HUES48 (cell line): Measurements from ENCODE around the gene RAE1.
"Not testable (repeated sequence)": the region's sequence is repeated elsewhere in the genome, so short reads cannot be mapped to it uniquely, and the experiment has no call there.

ENCODE experiments used
- H3K27ac ChIP-seq: one replicate; pipeline ENCODE4 v1.7.0; 2013; ENCODE audit warnings: low read depth, low read length, inconsistent platforms
- H3K27me3 ChIP-seq: 2 replicates; pipeline ENCODE4 v1.6.1; 2013; ENCODE audit warnings: mild to moderate bottlenecking, low read length; ENCODE audit not compliant: control insufficient read depth, insufficient read depth
- H3K36me3 ChIP-seq: 2 replicates; pipeline ENCODE4 v1.6.1; 2013; ENCODE audit warnings: low read length; ENCODE audit not compliant: control insufficient read depth, insufficient read depth
- H3K4me1 ChIP-seq: 2 replicates; pipeline ENCODE4 v1.6.1; 2013; ENCODE audit warnings: mild to moderate bottlenecking, low read length; ENCODE audit not compliant: control insufficient read depth, insufficient read depth
- H3K4me3 ChIP-seq: 2 replicates; pipeline ENCODE4 v1.5.1; 2013; ENCODE audit warnings: mild to moderate bottlenecking, low read depth, low read length
- H3K9ac ChIP-seq: 2 replicates; pipeline ENCODE4 v1.6.1; 2013; ENCODE audit warnings: mild to moderate bottlenecking, low read depth, low read length, moderate library complexity
- H3K9me3 ChIP-seq: 2 replicates; pipeline ENCODE4 v1.6.1; 2013; ENCODE audit warnings: low read length; ENCODE audit not compliant: control insufficient read depth, insufficient read depth

The RAE1 gene

DNA sequence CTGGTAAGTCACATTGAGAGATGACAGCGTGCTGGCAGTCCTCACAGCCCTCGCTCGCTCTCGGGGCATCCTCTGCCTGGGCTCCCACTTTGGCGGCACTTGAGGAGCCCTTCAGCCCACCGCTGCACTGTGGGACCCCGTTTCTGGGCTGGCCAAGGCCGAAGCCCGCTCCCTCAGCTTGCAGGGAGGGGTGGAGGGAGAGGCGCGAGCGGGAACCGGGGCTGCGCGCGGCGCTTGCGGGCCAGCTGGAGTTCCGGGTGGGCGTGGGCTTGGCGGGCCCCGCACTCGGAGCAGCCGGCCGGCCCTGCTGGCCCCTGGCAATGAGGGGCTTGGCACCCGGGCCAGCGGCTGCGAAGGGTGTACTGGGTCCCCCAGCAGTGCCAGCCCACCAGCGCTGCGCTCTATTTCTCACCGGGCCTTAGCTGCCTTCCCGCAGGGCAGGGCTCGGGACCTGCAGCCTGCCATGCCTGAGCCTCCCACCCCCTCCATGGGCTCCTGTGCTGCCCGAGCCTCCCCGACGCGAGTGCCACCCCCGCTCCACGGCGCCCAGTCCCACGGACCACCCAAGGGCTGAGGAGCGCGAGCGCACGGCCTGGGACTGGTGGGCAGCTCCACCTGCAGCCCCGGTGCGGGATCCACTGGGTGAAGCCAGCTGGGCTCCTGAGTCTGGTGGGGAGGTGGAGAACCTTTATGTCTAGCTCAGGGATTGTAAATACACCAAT is 2.7 kb upstream of the RAE1 start:
- not testable (repeated sequence) for H3K27me3 ChIP-seq, H3K36me3 ChIP-seq, H3K4me1 ChIP-seq, H3K27ac ChIP-seq, H3K9ac ChIP-seq, H3K9me3 ChIP-seq, H3K4me3 ChIP-seq

DNA sequence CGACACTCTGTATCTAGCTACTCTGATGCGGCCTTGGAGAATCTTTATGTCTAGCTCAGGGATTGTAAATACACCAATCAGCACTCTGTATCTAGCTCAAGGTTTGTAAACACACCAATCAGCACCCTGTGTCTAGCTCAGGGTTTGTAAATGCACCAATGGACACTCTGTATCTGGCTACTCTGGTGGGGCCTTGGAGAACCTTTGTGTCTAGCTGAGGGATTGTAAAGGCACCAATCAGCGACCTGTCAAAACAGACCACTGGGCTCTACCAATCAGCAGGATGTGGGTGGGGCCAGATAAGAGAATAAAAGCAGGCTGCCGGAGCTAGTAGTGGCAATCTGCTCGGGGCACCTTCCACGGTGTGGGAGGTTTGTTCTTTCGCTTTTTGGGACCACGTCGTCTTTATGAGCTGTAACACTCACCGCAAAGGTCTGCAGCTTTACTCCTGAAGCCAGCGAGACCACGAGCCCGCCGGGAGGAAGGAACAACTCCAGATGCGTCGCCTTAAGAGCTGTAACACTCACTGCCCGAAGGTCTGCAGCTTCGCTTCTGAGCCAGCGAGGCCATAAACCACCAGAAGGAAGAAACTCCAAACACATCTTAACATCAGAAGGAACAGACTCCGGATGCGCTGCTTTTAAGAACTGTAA is 2.0 kb upstream of the RAE1 start:
- not testable (repeated sequence) for H3K9me3 ChIP-seq

DNA sequence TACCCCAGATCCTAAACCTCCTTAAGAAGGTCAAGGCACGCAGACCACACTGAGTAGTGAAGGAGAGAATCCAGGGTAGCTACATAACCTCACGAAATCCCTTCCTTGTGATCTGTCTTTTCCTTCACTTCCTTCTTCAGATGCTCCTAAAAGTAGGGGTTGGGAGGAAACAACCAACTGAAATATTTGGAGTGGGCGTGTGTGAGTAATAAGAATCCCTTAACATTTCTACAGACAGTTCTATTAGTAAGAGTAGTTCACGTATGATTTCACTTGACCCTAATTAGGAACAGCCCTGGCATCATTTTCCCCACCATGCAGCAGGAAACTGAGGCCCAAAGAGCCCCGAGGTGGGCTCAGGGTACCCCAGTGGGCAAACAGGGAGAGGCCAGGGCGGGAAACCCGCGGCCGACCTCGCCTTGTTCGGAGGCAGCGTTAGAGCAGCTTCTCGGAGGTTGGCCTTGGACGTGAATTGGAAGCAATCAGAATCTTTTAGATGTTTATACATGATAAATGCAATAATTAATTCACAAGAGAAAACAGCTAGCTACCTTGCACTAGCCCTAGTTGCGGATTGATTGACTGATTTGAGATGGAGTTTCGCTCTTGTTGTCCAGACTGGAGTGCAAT is 859 bp upstream of the RAE1 start:
- no peaks in the 10 kb centered on the region for H3K9me3 ChIP-seq
- H3K27ac ChIP-seq, result no peak overlapping the region
- no peaks in the 10 kb centered on the region; the same call in none of the 2 replicates for H3K4me1 ChIP-seq
- no peaks in the 10 kb centered on the region for H3K27me3 ChIP-seq
- no peak overlapping the region for H3K4me3 ChIP-seq
- no peak overlapping the region for H3K9ac ChIP-seq
- no peaks in the 10 kb centered on the region; the same call in none of the 2 replicates for H3K36me3 ChIP-seq

More for the DNA sequence above, 2.0 kb upstream of the RAE1 start:
- not testable (repeated sequence) for H3K4me1 ChIP-seq, H3K36me3 ChIP-seq, H3K27ac ChIP-seq, H3K9ac ChIP-seq, H3K4me3 ChIP-seq, H3K27me3 ChIP-seq

DNA sequence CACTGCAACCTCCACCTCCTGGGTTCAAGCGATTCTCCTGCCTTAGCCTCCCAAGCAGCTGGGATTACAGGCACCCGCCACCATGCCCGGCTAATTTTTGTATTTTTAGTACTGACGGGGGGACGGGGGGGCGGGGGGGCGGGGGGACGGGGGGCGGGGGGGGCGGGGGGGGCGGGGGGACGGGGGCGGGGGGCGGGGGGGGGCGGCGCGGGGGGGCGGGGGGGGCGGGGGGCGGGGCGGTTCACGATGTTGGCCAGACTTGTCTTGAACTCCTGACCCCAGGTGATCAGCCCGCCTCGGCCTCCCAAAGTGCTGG is 371 bp upstream of the RAE1 start:
- peak overlapping the region; percentile 83 for H3K4me3 ChIP-seq
- not testable (repeated sequence) for H3K36me3 ChIP-seq, H3K27me3 ChIP-seq, H3K4me1 ChIP-seq, H3K9me3 ChIP-seq
- peak overlapping the region; percentile 93 for H3K9ac ChIP-seq
- H3K27ac ChIP-seq, result peak overlapping the region; percentile 79

DNA sequence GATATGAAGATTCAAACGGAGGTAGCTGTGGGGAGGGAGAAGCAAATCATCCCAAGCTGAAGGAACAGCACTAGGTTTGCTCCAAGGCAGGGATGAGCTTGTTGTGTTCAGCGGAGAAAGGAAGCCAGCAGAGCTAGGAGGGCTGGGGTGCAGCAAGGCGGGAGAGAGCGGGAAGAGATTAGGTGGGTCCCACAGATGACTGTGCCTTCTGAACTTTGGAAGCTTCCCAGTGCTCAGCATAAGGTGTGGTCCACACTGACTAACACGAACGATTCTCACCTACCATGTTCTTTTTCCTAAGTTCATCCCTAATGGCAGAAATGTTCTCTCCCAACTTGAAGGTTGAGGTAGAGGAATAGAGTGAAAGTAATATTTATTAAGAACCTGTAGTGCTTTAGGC is 1.2 kb downstream of the RAE1 start:
- Histone ChIP-seq H3K27me3 (no peaks in the 10 kb centered on the region), H3K4me3 (peak overlapping the region; percentile 83), H3K27ac (no peak overlapping the region), H3K9me3 (no peaks in the 10 kb centered on the region), H3K9ac (no peak overlapping the region), H3K4me1 (no peaks in the 10 kb centered on the region; the same call in none of the 2 replicates), H3K36me3 (no peaks in the 10 kb centered on the region; the same call in none of the 2 replicates)

DNA sequence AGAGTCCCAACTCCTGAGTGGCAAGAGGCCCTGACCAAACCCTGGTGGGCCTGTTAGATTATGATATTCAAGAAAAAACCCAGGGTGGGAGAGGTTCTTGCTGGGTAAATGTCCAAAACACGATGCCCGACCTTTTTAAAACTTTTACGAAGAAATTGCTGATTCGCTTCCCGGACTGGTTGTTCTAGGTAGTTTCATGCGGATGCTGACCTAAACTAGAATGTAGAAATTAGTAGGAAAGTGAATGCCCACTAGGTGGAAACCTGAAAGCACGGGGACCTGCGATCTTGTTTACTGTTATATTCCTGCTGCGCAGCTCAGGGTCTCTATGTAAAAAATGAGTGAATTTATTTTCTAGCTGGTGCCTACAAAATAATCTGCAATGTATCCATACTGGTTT is 2.3 kb downstream of the RAE1 start:
- H3K27ac ChIP-seq, result no peak overlapping the region

DNA sequence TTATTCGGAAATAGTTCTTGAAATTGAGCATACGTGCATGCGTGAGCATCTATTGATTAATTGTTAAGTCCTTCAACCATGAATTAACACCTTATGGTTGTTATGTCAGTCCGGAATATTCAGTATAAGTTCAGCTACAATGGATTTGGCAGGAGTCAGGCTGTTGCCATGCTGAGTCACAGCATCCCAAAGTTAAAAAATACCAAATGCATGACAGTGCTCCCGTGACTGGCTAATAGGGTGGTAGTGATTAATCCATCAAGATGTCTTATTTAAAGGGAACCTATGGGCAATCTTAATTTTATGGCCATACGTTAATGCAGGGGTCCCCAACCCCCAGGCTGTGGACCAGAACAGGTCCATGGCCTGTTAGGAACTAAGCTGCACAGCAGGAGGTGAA is 10.5 kb downstream of the RAE1 start:
- H3K36me3 ChIP-seq, result peaks cover 41% of the 10 kb centered on the region
- H3K9me3 ChIP-seq, result no peaks in the 10 kb centered on the region
- H3K4me1 ChIP-seq, result no peaks in the 10 kb centered on the region
- H3K27ac ChIP-seq, result no peak overlapping the region
- H3K4me3 ChIP-seq, result no peak overlapping the region
- no peaks in the 10 kb centered on the region for H3K27me3 ChIP-seq
- H3K9ac ChIP-seq, result no peak overlapping the region

More for the DNA sequence above, 2.3 kb downstream of the RAE1 start:
- no peak overlapping the region for H3K9ac ChIP-seq
- H3K27me3 ChIP-seq, result no peaks in the 10 kb centered on the region
- no peak overlapping the region for H3K4me3 ChIP-seq
- H3K9me3 ChIP-seq, result no peaks in the 10 kb centered on the region
- no peaks in the 10 kb centered on the region; the same call in none of the 2 replicates for H3K36me3 ChIP-seq
- H3K4me1 ChIP-seq, result no peaks in the 10 kb centered on the region; the same call in none of the 2 replicates

DNA sequence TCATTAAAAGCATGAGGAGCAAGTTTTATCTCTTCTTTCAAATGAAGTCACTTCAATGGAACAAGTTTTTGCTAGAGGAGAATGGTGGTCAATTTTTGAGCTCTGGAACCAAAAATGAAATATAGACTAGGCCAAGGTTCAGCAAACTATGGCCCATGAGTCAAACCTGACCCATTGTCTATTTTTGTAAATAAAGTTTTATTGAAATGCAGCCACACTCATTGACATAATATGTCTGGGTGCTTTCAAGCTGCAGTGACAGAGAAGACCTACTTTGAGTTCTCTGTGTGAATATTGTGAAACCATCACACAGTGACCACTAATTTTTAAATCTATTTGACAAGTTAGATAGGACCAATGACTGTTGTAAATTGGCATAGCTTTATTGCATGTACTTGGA is 13.4 kb downstream of the RAE1 start:
- no peak overlapping the region for H3K4me3 ChIP-seq
- no peak overlapping the region for H3K27ac ChIP-seq
- H3K9me3 ChIP-seq, result no peaks in the 10 kb centered on the region
- H3K27me3 ChIP-seq, result no peaks in the 10 kb centered on the region
- H3K36me3 ChIP-seq, result peaks cover 70% of the 10 kb centered on the region
- H3K9ac ChIP-seq, result no peak overlapping the region
- H3K4me1 ChIP-seq, result no peaks in the 10 kb centered on the region

DNA sequence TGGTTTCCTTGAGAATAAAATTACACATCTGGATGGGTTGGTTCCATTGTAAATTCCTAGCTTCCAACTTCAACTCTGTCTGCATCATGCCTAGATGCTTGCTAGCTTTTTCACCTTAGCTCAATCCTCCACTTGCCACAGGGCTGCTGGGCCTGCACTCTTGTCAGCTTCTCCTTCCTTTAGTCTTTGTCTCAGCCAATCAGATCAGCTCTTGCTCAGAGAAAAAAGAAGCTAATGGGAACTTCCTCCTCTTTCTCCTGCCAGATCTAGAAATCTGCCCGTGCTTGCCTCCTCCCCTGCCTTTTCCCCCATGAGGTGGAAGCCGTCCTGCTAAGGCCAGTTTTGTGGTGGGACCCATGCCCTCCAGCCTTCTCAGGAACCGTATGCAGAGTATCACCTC is 18.5 kb downstream of the RAE1 start:
- no peaks in the 10 kb centered on the region for H3K27me3 ChIP-seq
- no peak overlapping the region for H3K4me3 ChIP-seq
- H3K9ac ChIP-seq, result no peak overlapping the region
- no peaks in the 10 kb centered on the region for H3K9me3 ChIP-seq
- no peak overlapping the region for H3K27ac ChIP-seq
- peaks cover 99% of the 10 kb centered on the region for H3K36me3 ChIP-seq
- peaks cover 5% of the 10 kb centered on the region for H3K4me1 ChIP-seq

DNA sequence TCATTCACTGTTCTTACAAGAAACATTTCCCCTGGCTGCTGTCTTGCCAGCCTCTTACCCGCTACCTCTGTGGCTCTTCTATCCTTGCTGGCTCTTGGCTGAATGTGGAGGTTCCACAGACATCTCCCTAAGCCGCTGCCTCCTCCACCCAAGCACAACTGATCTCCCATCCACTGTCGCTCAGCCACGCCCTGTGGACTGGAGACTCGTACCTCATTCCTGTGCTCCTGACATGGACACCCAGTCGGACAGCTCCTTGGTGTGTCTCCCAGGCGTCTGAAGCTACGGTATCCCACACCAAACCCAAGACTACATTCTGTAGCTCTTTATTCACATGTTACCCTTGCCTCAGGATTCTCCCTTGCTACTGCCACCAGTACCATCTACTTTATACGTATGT is 19.3 kb downstream of the RAE1 start:
- Histone ChIP-seq H3K27ac (no peak overlapping the region), H3K4me1 (peaks cover 8% of the 10 kb centered on the region), H3K36me3 (peaks cover 99% of the 10 kb centered on the region), H3K27me3 (no peaks in the 10 kb centered on the region), H3K9ac (no peak overlapping the region), H3K9me3 (no peaks in the 10 kb centered on the region), H3K4me3 (no peak overlapping the region)

DNA sequence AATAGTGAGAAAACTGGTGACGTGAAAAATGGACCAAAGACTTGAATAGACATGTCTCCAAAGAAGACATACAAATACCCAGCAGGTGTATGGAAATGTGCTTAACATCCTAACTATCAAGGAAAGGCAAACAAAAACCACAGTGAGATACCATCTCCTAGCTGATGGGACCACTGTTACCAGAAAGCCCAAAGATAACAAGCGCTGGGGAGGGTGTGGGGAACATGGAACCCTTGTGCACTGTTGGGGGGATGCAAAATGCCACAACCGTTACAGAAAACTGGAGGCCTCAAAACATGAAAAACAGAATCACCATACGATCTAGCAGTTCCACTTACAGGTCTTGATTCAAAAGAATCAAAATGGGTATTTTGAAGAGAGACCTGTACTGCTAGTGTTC is 20.3 kb downstream of the RAE1 start:
- Histone ChIP-seq H3K9me3 (no peaks in the 10 kb centered on the region), H3K4me1 (peaks cover 8% of the 10 kb centered on the region), H3K36me3 (peaks cover 99% of the 10 kb centered on the region), H3K9ac (no peak overlapping the region), H3K27me3 (no peaks in the 10 kb centered on the region), H3K4me3 (no peak overlapping the region), H3K27ac (no peak overlapping the region)
